CD4-positive, alpha-beta T cell treated with Interleukin-15 for 4 hours (primary cell): ENCODE results near the gene SLC16A11.
A peak's percentile ranks its signal among the peaks of the same experiment; 100 is the strongest.

Source experiments
- DNase-seq: peaks from one replicate; pipeline ENCODE4 v3.0.0-alpha.2; 2020; ENCODE audit warnings: low spot score

Gene SLC16A11

GRCh38 chr17:7025245-7025644 is 18.6 kb downstream of the SLC16A11 start:
- no peak for DNase-seq

- no peak for DNase-seq
These were observed 19.5 kb downstream of the SLC16A11 start for GRCh38 chr17:7024402-7024785.

GRCh38 chr17:7023576-7024401 is 20.1 kb downstream of the SLC16A11 start:
- peak; percentile 96 for DNase-seq

GRCh38 chr17:7022781-7023571 is 20.9 kb downstream of the SLC16A11 start, which contains the start of gene BCL6B:
Gene BCL6B, plus strand, starts transcription at chr17:7023050. Its CDS starts 622 bp downstream, at chr17:7023672.
- no peak for DNase-seq

- peak; percentile 83 for DNase-seq
These were observed 21.7 kb downstream of the SLC16A11 start for GRCh38 chr17:7021993-7022778.

- DNase-seq: no peak
These were observed 22.8 kb downstream of the SLC16A11 start for GRCh38 chr17:7020894-7021664.

GRCh38 chr17:7019839-7020519 is 23.9 kb downstream of the SLC16A11 start:
- DNase-seq: no peak

- DNase-seq: no peak
These were observed 24.5 kb downstream of the SLC16A11 start for GRCh38 chr17:7019367-7019766.

GRCh38 chr17:7018331-7018964 is 25.4 kb downstream of the SLC16A11 start:
- no peak for DNase-seq

- DNase-seq: no peak
These were observed 26.1 kb downstream of the SLC16A11 start for GRCh38 chr17:7017827-7018200.

- no peak for DNase-seq
These were observed 26.7 kb downstream of the SLC16A11 start for GRCh38 chr17:7016886-7017826.

- DNase-seq: no peak
These were observed 27.5 kb downstream of the SLC16A11 start for GRCh38 chr17:7016418-7016817.

GRCh38 chr17:7014995-7015958 is 28.6 kb downstream of the SLC16A11 start:
- DNase-seq: peak; percentile 91

GRCh38 chr17:7014261-7014994 is 29.5 kb downstream of the SLC16A11 start:
- DNase-seq: peak; percentile 98

- no peak for DNase-seq
These were observed 32.0 kb downstream of the SLC16A11 start for GRCh38 chr17:7011942-7012254.

GRCh38 chr17:7011415-7011814 is 32.5 kb downstream of the SLC16A11 start:
- no peak for DNase-seq

- DNase-seq: no peak
These were observed 33.4 kb downstream of the SLC16A11 start for GRCh38 chr17:7010523-7010922.

GRCh38 chr17:7007143-7007542 is 36.7 kb downstream of the SLC16A11 start:
- DNase-seq: no peak
